ENCODE data around the gene CDK9.
A peak's percentile ranks its signal among the peaks of the same experiment; 100 is the strongest.
"Not testable (repeated sequence)": the region's sequence is repeated elsewhere in the genome, so short reads cannot be mapped to it uniquely, and the experiment has no call there.

The CDK9 gene

GRCh38 chr9:127829205-127829906, 43.5 kb downstream of the CDK9 start:
- DNase-seq = no peak

DNA sequence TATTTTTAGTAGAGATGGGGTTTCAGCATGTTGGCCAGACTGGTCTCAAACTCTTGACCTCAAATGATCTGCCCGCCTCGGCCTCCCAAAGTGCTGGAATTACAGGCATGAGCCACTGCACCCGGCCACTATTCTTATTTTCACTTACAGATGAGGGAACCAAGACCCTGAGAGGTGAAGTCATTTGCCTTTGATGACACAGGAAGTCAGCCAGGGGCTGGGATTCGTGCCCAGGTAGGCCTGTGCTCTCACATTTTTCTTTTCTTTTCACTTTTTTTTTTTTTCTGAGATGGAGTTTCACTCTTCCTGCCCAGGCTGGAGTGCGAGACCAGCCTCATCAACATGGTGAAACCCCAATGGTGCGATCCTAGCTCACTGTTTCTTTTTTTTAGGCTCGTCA, 46.4 kb downstream of the CDK9 start:
- no peak for DNase-seq

- no peak for DNase-seq
Measured at GRCh38 chr9:127833555-127833954, 47.7 kb downstream of the CDK9 start.

- DNase-seq = peak; percentile 47
Measured at GRCh38 chr9:127835991-127836516, 50.2 kb downstream of the CDK9 start.

GRCh38 chr9:127836561-127836960, 50.7 kb downstream of the CDK9 start:
- DNase-seq = not testable (repeated sequence)

GRCh38 chr9:127837346-127837745, 51.5 kb downstream of the CDK9 start:
- DNase-seq = no peak

- DNase-seq = no peak
Measured at GRCh38 chr9:127838375-127839078, 52.7 kb downstream of the CDK9 start.
